ENCODE results near the gene FAM107B. TPM values are rescaled to one million over a fixed set of nuclear protein-coding genes. Genes with fewer than 3 reads are reported as not detected.

Gene FAM107B
- total and polyA plus RNA-seq, 12 donors, result 2.6 to 18.5 (median 6.2) TPM

DNA sequence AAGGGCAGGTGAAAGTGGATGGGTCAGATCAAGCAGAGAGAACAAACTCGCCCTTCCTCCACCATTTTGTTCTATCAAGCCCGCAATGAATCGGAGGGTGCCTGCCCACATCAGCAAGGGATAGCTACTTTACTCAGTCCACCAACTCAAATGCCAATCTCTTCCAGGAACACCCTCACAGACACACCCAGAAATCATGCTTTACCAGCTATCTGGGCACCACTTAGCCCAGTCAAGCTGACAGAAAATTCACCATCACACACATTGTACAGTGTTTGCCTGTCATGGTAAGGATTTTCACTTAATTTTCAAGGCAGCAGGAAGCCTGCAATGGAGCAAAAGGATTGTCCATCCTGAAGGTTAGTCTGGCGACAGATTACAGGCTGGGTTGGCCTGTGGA, 75.2 kb downstream of the FAM107B start:
- Histone ChIP-seq H3K36me3 (no peaks in the 10 kb centered on the region), H3K9me3 (peaks cover 0 to 5% (median 0%) of the 10 kb centered on the region in 11 donors), H3K27me3 (peaks cover 0 to 2% (median 0%) of the 10 kb centered on the region in 7 donors), H3K27ac (no peak overlapping the region), H3K4me1 (peaks cover 0 to 4% (median 0%) of the 10 kb centered on the region in 9 donors), H3K4me3 (no peak overlapping the region)
- ATAC-seq (no peak), DNase-seq (no peak)
- intact Hi-C loops (cut with DNase I), result no loop called here
- WGBS, 2 donors, result 95 to 99% methylated on average over 4 of the region's 4 CpGs
- TF ChIP-seq, protein P1, sequence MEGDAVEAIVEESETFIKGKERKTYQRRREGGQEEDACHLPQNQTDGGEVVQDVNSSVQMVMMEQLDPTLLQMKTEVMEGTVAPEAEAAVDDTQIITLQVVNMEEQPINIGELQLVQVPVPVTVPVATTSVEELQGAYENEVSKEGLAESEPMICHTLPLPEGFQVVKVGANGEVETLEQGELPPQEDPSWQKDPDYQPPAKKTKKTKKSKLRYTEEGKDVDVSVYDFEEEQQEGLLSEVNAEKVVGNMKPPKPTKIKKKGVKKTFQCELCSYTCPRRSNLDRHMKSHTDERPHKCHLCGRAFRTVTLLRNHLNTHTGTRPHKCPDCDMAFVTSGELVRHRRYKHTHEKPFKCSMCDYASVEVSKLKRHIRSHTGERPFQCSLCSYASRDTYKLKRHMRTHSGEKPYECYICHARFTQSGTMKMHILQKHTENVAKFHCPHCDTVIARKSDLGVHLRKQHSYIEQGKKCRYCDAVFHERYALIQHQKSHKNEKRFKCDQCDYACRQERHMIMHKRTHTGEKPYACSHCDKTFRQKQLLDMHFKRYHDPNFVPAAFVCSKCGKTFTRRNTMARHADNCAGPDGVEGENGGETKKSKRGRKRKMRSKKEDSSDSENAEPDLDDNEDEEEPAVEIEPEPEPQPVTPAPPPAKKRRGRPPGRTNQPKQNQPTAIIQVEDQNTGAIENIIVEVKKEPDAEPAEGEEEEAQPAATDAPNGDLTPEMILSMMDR (IDR thresholded peaks at IDR 0.05), result no peak

GRCh38 chr10:14698829-14699170, 75.9 kb downstream of the FAM107B start:
- intact Hi-C loops (cut with DNase I), result no loop called here
- DNase-seq (no peak), ATAC-seq (no peak)
- H3K27me3 ChIP-seq, result no peaks in the 10 kb centered on the region
- H3K9me3 ChIP-seq, result peaks cover 0 to 5% (median 0%) of the 10 kb centered on the region in 11 donors
- TF ChIP-seq, protein P1 (IDR thresholded peaks at IDR 0.05), result no peak
- H3K27ac ChIP-seq, result no peak overlapping the region
- WGBS, 2 donors, result 59 to 71% methylated on average over 3 of the region's 3 CpGs
- peaks cover 0 to 4% (median 0%) of the 10 kb centered on the region in 9 donors for H3K4me1 ChIP-seq
- no peak overlapping the region for H3K4me3 ChIP-seq
- H3K36me3 ChIP-seq, result no peaks in the 10 kb centered on the region

GRCh38 chr10:14698111-14698828, 76.4 kb downstream of the FAM107B start:
- Histone ChIP-seq H3K27me3 (no peaks in the 10 kb centered on the region), H3K4me1 (peaks cover 0 to 4% (median 0%) of the 10 kb centered on the region in 9 donors), H3K27ac (no peak overlapping the region), H3K9me3 (peaks cover 0 to 5% (median 0%) of the 10 kb centered on the region in 11 donors), H3K4me3 (no peak overlapping the region), H3K36me3 (no peaks in the 10 kb centered on the region)
- no peak for DNase-seq
- WGBS, 2 donors, result 67 to 79% methylated on average over 6 of the region's 6 CpGs
- no peak for ATAC-seq
- intact Hi-C loops (cut with DNase I), result no loop called here
- TF ChIP-seq, protein P1 (IDR thresholded peaks at IDR 0.05), result no peak

- intact Hi-C loops (cut with DNase I), result no loop called here
Observed at GRCh38 chr10:14697281-14697680, 77.4 kb downstream of the FAM107B start.

More at GRCh38 chr10:14697281-14697680, 77.4 kb downstream of the FAM107B start:
- ATAC-seq (peak in 2 of 8 donors; percentile 16 to 31), DNase-seq (no peak)
- Histone ChIP-seq H3K4me3 (no peak overlapping the region), H3K27ac (peak overlapping the region in 4 of 10 donors; percentile 34 to 55 (median 44)), H3K27me3 (no peaks in the 10 kb centered on the region), H3K9me3 (peaks cover 0 to 5% (median 0%) of the 10 kb centered on the region in 11 donors), H3K36me3 (no peaks in the 10 kb centered on the region), H3K4me1 (peaks cover 0 to 4% (median 0%) of the 10 kb centered on the region in 9 donors)
- 75 to 86% methylated on average over 5 of the region's 5 CpGs for WGBS, 2 donors
- TF ChIP-seq, protein P1 (IDR thresholded peaks at IDR 0.05), result no peak
